Right cardiac atrium (tissue), 5 donors: Measurements from ENCODE around the gene SLC35A2. TPM values are rescaled to one million over a fixed set of nuclear protein-coding genes. Genes with fewer than 3 reads are reported as not detected.
"Not testable (repeated sequence)": the region's sequence is repeated elsewhere in the genome, so short reads cannot be mapped to it uniquely, and the experiment has no call there.

ENCODE experiments used
- ATAC-seq, 2 donors: fragments of 200-7000 bp; cut with Tn5 transposase; one replicate each; pipeline versions ENCODE4 v1.8.0 to v1.9.1; 2020; ENCODE audit warnings: moderate library complexity in 2 of 2, mild to moderate bottlenecking in 1 of 2
- DNase-seq, 3 donors: peaks; one replicate each; pipeline ENCODE4 v3.0.0-alpha.2; 2020
- H3K27ac ChIP-seq: one replicate; pipeline ENCODE4 v1.5.1; 2013; ENCODE audit warnings: mild to moderate bottlenecking, low read length, control low read depth, moderate library complexity
- H3K27me3 ChIP-seq: one replicate; pipeline ENCODE4 v1.6.1; 2013; ENCODE audit not compliant: control insufficient read depth, insufficient read depth
- H3K4me1 ChIP-seq: one replicate; pipeline ENCODE4 v1.6.1; 2013; ENCODE audit warnings: low read length; ENCODE audit not compliant: control insufficient read depth, insufficient read depth
- H3K4me3 ChIP-seq: one replicate; pipeline ENCODE4 v1.5.1; 2013; ENCODE audit warnings: low read length, control low read depth
- H3K9me3 ChIP-seq: one replicate; pipeline ENCODE4 v1.6.1; 2013; ENCODE audit warnings: low read length; ENCODE audit not compliant: control insufficient read depth
- WGBS: extraction: QIAGEN DNeasy Blood & Tissue Kit; methylation state at CpG from one replicate; pipeline ENCODE4 v1.1.7; 2013; 5-methylcytosine and 5-hydroxymethylcytosine counted together
- intact Hi-C, 4 donors: fragments of 100-400 bp; cut with DNase I; formaldehyde crosslinking; loops; one replicate each; pipeline versions ENCODE4 v1.11.0 to v1.14.0; 2022 to 2023
- polyA plus RNA-seq: library from polyadenylated mRNA; stranded (reverse); fragments of 200-250 nt; gene quantifications from one replicate; pipeline ENCODE4 v1.2.3, GENCODE V29; 2013
- total RNA-seq, 4 donors: library from RNA; stranded (reverse); fragmentation: NEBNext Ultra II Directional; extraction: Animal tissue kit (Norgen Biotek cat#: 25700); gene quantifications; one replicate each; pipeline ENCODE4 v1.2.1, GENCODE V29; 2021
- donor health status: healthy with polysubstance abuse.
- donor health status: DM: no; HTN: yes; CAD: no.
- donor health status: DM: no; HTN: no; CAD: no.
- donor health status: DM: no; HTN: yes; CAD: no; lungs with severe emphysema.
- donor health status: DM: yes; HTN: yes; CAD: no.

Gene SLC35A2
- total and polyA plus RNA-seq, 5 donors, result 9.9 to 16.7 (median 11.7) TPM

- H3K4me1 ChIP-seq, H3K4me3 ChIP-seq, H3K27me3 ChIP-seq, ATAC-seq, H3K9me3 ChIP-seq, DNase-seq, intact Hi-C loops, H3K27ac ChIP-seq: not testable (repeated sequence)
- WGBS, result 85% methylated on average over 5 of the region's 5 CpGs
Measured at GRCh38 chrX:48886586-48886985, 24.9 kb downstream of the SLC35A2 start.

GRCh38 chrX:48883729-48884128 is 27.7 kb downstream of the SLC35A2 start:
- Histone ChIP-seq H3K4me1 (no peaks in the 10 kb centered on the region), H3K27me3 (no peaks in the 10 kb centered on the region), H3K27ac (no peak overlapping the region), H3K9me3 (no peaks in the 10 kb centered on the region), H3K4me3 (no peak overlapping the region)
- ATAC-seq (no peak), DNase-seq (no peak)
- 74% methylated on average over 10 of the region's 10 CpGs for WGBS
- intact Hi-C loops, result no loop called here

GRCh38 chrX:48876944-48877343 is 34.5 kb downstream of the SLC35A2 start:
- H3K4me3 ChIP-seq, ATAC-seq, H3K27ac ChIP-seq, H3K27me3 ChIP-seq, H3K4me1 ChIP-seq, intact Hi-C loops, H3K9me3 ChIP-seq, DNase-seq: not testable (repeated sequence)
- 68% methylated on average over 4 of the region's 4 CpGs for WGBS

- ATAC-seq, DNase-seq, intact Hi-C loops, H3K27me3 ChIP-seq, H3K27ac ChIP-seq, H3K4me1 ChIP-seq, H3K9me3 ChIP-seq, H3K4me3 ChIP-seq: not testable (repeated sequence)
- WGBS, result 50% methylated on average over 1 of the region's 2 CpGs
Measured at GRCh38 chrX:48872017-48872416, 39.4 kb downstream of the SLC35A2 start.

GRCh38 chrX:48864210-48864609 is 47.2 kb downstream of the SLC35A2 start:
- DNase-seq (no peak), ATAC-seq (no peak)
- Histone ChIP-seq H3K4me3 (no peak overlapping the region), H3K9me3 (no peaks in the 10 kb centered on the region), H3K4me1 (no peaks in the 10 kb centered on the region), H3K27me3 (no peaks in the 10 kb centered on the region), H3K27ac (no peak overlapping the region)
- intact Hi-C loops, result no loop called here
- WGBS, result 39% methylated on average over 4 of the region's 4 CpGs

- no peaks in the 10 kb centered on the region for H3K4me1 ChIP-seq
- no peak overlapping the region for H3K4me3 ChIP-seq
- DNase-seq, result no peak
- intact Hi-C loops, result no loop called here
- H3K27ac ChIP-seq, result no peak overlapping the region
- ATAC-seq, result no peak
- H3K9me3 ChIP-seq, result no peaks in the 10 kb centered on the region
- 43% methylated on average over 5 of the region's 5 CpGs for WGBS
- H3K27me3 ChIP-seq, result no peaks in the 10 kb centered on the region
Measured at GRCh38 chrX:48854898-48855297, 56.5 kb downstream of the SLC35A2 start.

GRCh38 chrX:48854121-48854804 is 57.2 kb downstream of the SLC35A2 start:
- 85% methylated on average over 12 of the region's 12 CpGs for WGBS
- intact Hi-C loops, result not testable (repeated sequence)

GRCh38 chrX:48853494-48853893 is 58.0 kb downstream of the SLC35A2 start:
- H3K27me3 ChIP-seq, ATAC-seq, H3K4me1 ChIP-seq, H3K9me3 ChIP-seq, intact Hi-C loops, DNase-seq, H3K4me3 ChIP-seq, H3K27ac ChIP-seq: not testable (repeated sequence)

More at GRCh38 chrX:48854121-48854804, 57.2 kb downstream of the SLC35A2 start:
- not testable (repeated sequence) for H3K9me3 ChIP-seq, H3K27ac ChIP-seq, H3K4me1 ChIP-seq, H3K4me3 ChIP-seq, ATAC-seq, H3K27me3 ChIP-seq, DNase-seq

Other genes starting within 250 kb of the SLC35A2 start
- 1 to 10 TPM; 3.0 to 6.2 (median 4.0) TPM for gene WAS, start 227.8 kb downstream of the SLC35A2 start, total RNA-seq
- gene WAS, start 227.8 kb downstream of the SLC35A2 start, polyA plus RNA-seq, result 1.5 TPM
- 1 to 10 TPM; 3.1 to 7.2 (median 3.9) TPM for gene SUV39H1, start 214.9 kb downstream of the SLC35A2 start, total RNA-seq
- 3.3 TPM for gene SUV39H1, start 214.9 kb downstream of the SLC35A2 start, polyA plus RNA-seq
- gene GLOD5, start 149.9 kb downstream of the SLC35A2 start, total RNA-seq, result not detected
- gene GLOD5, start 149.9 kb downstream of the SLC35A2 start, polyA plus RNA-seq, result not detected
- gene GATA1, start 125.1 kb downstream of the SLC35A2 start, total RNA-seq, result not detected
- not detected for gene GATA1, start 125.1 kb downstream of the SLC35A2 start, polyA plus RNA-seq
- gene HDAC6, start 109.6 kb downstream of the SLC35A2 start, total RNA-seq, result 10 to 100 TPM; 42.6 to 56.7 (median 50.5) TPM
- 41.5 TPM for gene HDAC6, start 109.6 kb downstream of the SLC35A2 start, polyA plus RNA-seq
- not detected for gene ERAS, start 85.1 kb downstream of the SLC35A2 start, total RNA-seq
- not detected for gene ERAS, start 85.1 kb downstream of the SLC35A2 start, polyA plus RNA-seq
- gene PCSK1N, start 76.0 kb downstream of the SLC35A2 start, total RNA-seq, result 1 to 10 TPM; 1.6 to 8.3 (median 4.9) TPM
- 9.6 TPM for gene PCSK1N, start 76.0 kb downstream of the SLC35A2 start, polyA plus RNA-seq
- gene TIMM17B, start 13.9 kb downstream of the SLC35A2 start, total RNA-seq, result 10 to 100 TPM; 45.3 to 68.2 (median 59.7) TPM
- 74.4 TPM for gene TIMM17B, start 13.9 kb downstream of the SLC35A2 start, polyA plus RNA-seq
- gene PQBP1, start 13.7 kb downstream of the SLC35A2 start, total RNA-seq, result 10 to 100 TPM; 59.8 to 72.6 (median 69.8) TPM
- gene PQBP1, start 13.7 kb downstream of the SLC35A2 start, polyA plus RNA-seq, result 78.6 TPM
- 1 to 10 TPM; 3.6 to 6.6 (median 5.7) TPM for gene PIM2, start 7.4 kb upstream of the SLC35A2 start, total RNA-seq
- 4.3 TPM for gene PIM2, start 7.4 kb upstream of the SLC35A2 start, polyA plus RNA-seq
- 10 to 100 TPM; 22.7 to 27.3 (median 24.9) TPM for gene OTUD5, start 46.0 kb upstream of the SLC35A2 start, total RNA-seq
- gene OTUD5, start 46.0 kb upstream of the SLC35A2 start, polyA plus RNA-seq, result 19.9 TPM
- 1 to 10 TPM; 1.3 to 1.6 (median 1.5) TPM for gene KCND1, start 60.2 kb upstream of the SLC35A2 start, total RNA-seq
- gene KCND1, start 60.2 kb upstream of the SLC35A2 start, polyA plus RNA-seq, result 0.97 TPM
- gene GRIPAP1, start 90.6 kb upstream of the SLC35A2 start, total RNA-seq, result 10 to 100 TPM; 24.0 to 34.1 (median 27.8) TPM
- 20.6 TPM for gene GRIPAP1, start 90.6 kb upstream of the SLC35A2 start, polyA plus RNA-seq
- gene TFE3, start 131.7 kb upstream of the SLC35A2 start, total RNA-seq, result 10 to 100 TPM; 26.4 to 37.8 (median 28.3) TPM
- 21.4 TPM for gene TFE3, start 131.7 kb upstream of the SLC35A2 start, polyA plus RNA-seq
- 1 to 10 TPM; 1.6 to 2.7 (median 1.9) TPM for gene CCDC120, start 147.4 kb upstream of the SLC35A2 start, total RNA-seq
- 1.2 TPM for gene CCDC120, start 147.4 kb upstream of the SLC35A2 start, polyA plus RNA-seq
- gene PRAF2, start 162.4 kb upstream of the SLC35A2 start, total RNA-seq, result 10 to 100 TPM; 14.2 to 20.2 (median 17.6) TPM
- 23.4 TPM for gene PRAF2, start 162.4 kb upstream of the SLC35A2 start, polyA plus RNA-seq
- gene WDR45, start 168.2 kb upstream of the SLC35A2 start, total RNA-seq, result 10 to 100 TPM; 70.0 to 81.1 (median 79.8) TPM
- gene WDR45, start 168.2 kb upstream of the SLC35A2 start, polyA plus RNA-seq, result 82.5 TPM
- gene GPKOW, start 212.1 kb upstream of the SLC35A2 start, total RNA-seq, result 10 to 100 TPM; 17.4 to 20.1 (median 18.1) TPM
- gene GPKOW, start 212.1 kb upstream of the SLC35A2 start, polyA plus RNA-seq, result 14.2 TPM